Nephron (organoid): Measurements from ENCODE around the gene ANKRD11.

Experiments used
- H3K27ac Mint-ChIP-seq, 3 experiments: 2 replicates each; pipeline ENCODE4 v1.8.0; 2020; ENCODE audit warnings: mixed read lengths in 3 of 3, mild to moderate bottlenecking in 2 of 3, moderate library complexity in 1 of 3
- H3K27me3 Mint-ChIP-seq: 2 replicates; pipeline ENCODE4 v1.8.0; 2021; ENCODE audit warnings: low read depth, mild to moderate bottlenecking, moderate library complexity, mixed read lengths
- H3K36me3 Mint-ChIP-seq: 2 replicates; pipeline ENCODE4 v1.8.0; 2020; ENCODE audit warnings: low read depth, mixed read lengths
- H3K4me1 Mint-ChIP-seq: 2 replicates; pipeline ENCODE4 v1.8.0; 2020; ENCODE audit warnings: mixed read lengths
- H3K4me3 Mint-ChIP-seq, 3 experiments: 2 replicates each; pipeline ENCODE4 v1.8.0; 2020; ENCODE audit warnings: mild to moderate bottlenecking in 3 of 3, mixed read lengths in 3 of 3, moderate library complexity in 2 of 3
- H3K9me3 Mint-ChIP-seq: 2 replicates; pipeline ENCODE4 v1.8.0; 2020; ENCODE audit warnings: mixed read lengths
- TF ChIP-seq, protein P1 (sequence below), 3 experiments: fragments of 200-600 bp; sonication (generic); IDR thresholded peaks; one replicate each; pipeline ENCODE4 v1.5.0; 2021; ENCODE audit warnings: antibody characterized with exemption in 3 of 3; ENCODE audit not compliant: unreplicated experiment in 3 of 3

Gene ANKRD11

DNA sequence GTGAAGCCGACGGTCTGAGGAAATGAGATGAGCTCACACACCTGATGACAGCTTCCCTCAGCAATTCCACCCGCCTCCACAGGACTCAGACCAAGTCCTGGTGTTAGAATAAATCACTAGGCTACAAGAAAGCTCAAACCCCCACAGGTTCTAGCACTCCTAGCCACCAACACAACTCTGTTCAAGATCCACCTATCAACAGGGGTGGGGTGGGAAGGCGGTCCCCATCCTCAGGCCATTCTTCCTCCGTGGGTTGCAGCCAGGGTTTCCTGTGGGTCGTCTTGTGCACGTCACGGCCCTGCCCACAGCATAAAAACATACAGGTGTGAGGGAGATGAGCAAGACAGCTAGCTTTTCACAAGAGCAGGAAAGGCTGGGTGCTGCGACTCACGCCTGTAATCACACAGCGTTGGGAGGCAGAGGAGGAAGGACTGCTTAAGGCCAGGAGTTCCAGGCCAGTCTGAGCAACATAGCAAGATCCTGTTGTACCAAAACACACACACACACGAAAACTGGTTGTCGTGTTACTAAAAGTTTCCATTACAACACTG, 81.1 kb downstream of the ANKRD11 start:
- peak overlapping the region; percentile 68 to 88 (median 87) for H3K27ac Mint-ChIP-seq

DNA sequence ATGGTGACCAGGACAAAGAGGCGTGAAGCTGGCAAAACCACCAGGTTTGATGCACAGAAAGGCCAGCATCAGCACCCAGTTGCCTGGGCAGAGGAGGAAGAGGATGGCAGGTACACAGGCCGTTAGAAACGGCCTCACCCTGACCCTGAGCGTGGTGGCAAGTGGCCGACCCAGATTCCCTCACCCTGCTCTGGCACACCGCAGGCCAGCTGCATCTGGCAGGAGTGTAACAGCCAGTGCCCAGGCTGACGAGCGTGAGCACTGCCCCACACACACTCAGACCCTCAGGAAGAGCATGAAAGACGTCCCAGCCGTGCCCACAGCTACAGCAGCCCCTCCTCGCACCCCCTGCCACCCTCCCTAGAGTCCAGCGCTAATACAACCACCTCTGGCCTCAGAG, 82.0 kb downstream of the ANKRD11 start:
- TF ChIP-seq, protein P1, sequence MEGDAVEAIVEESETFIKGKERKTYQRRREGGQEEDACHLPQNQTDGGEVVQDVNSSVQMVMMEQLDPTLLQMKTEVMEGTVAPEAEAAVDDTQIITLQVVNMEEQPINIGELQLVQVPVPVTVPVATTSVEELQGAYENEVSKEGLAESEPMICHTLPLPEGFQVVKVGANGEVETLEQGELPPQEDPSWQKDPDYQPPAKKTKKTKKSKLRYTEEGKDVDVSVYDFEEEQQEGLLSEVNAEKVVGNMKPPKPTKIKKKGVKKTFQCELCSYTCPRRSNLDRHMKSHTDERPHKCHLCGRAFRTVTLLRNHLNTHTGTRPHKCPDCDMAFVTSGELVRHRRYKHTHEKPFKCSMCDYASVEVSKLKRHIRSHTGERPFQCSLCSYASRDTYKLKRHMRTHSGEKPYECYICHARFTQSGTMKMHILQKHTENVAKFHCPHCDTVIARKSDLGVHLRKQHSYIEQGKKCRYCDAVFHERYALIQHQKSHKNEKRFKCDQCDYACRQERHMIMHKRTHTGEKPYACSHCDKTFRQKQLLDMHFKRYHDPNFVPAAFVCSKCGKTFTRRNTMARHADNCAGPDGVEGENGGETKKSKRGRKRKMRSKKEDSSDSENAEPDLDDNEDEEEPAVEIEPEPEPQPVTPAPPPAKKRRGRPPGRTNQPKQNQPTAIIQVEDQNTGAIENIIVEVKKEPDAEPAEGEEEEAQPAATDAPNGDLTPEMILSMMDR (IDR thresholded peaks at IDR 0.05; ENCODE audit: unreplicated experiment in 3 of 3), result no peak
- Mint-ChIP-seq H3K4me3 (no peak overlapping the region), H3K4me1 (peaks cover 80% of the 10 kb centered on the region), H3K9me3 (no peaks in the 10 kb centered on the region), H3K27ac (peak overlapping the region; percentile 68 to 88 (median 87)), H3K36me3 (no peaks in the 10 kb centered on the region), H3K27me3 (no peaks in the 10 kb centered on the region)

More for the DNA sequence above, 81.1 kb downstream of the ANKRD11 start:
- Mint-ChIP-seq H3K9me3 (no peaks in the 10 kb centered on the region), H3K27me3 (no peaks in the 10 kb centered on the region), H3K36me3 (no peaks in the 10 kb centered on the region), H3K4me1 (peaks cover 76% of the 10 kb centered on the region), H3K4me3 (no peak overlapping the region)
- TF ChIP-seq, protein P1 (IDR thresholded peaks at IDR 0.05; ENCODE audit: unreplicated experiment in 3 of 3), result no peak

DNA sequence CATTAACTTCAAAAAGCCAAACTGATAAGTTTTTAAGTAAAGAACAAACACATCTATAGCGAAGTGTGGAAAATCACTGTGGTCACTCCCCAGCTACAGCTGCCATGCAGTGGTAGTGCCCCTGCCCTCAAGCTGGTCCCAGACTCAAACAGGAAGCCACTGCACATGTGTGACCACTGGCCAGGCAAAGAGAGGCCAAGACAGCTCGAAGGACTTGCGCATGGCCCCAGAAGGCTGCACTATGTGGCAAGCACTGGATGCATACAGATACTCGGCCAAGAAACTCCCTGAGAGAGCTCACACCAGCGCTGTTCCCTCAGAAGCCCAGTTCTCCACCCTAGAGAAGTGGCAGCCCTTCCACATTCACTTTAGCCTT, 82.4 kb downstream of the ANKRD11 start:
- Mint-ChIP-seq H3K9me3 (no peaks in the 10 kb centered on the region), H3K4me1 (peaks cover 79% of the 10 kb centered on the region), H3K36me3 (no peaks in the 10 kb centered on the region), H3K27me3 (no peaks in the 10 kb centered on the region), H3K27ac (peak overlapping the region; percentile 68 to 88 (median 87)), H3K4me3 (no peak overlapping the region)
- TF ChIP-seq, protein P1 (IDR thresholded peaks at IDR 0.05; ENCODE audit: unreplicated experiment in 3 of 3), result no peak

DNA sequence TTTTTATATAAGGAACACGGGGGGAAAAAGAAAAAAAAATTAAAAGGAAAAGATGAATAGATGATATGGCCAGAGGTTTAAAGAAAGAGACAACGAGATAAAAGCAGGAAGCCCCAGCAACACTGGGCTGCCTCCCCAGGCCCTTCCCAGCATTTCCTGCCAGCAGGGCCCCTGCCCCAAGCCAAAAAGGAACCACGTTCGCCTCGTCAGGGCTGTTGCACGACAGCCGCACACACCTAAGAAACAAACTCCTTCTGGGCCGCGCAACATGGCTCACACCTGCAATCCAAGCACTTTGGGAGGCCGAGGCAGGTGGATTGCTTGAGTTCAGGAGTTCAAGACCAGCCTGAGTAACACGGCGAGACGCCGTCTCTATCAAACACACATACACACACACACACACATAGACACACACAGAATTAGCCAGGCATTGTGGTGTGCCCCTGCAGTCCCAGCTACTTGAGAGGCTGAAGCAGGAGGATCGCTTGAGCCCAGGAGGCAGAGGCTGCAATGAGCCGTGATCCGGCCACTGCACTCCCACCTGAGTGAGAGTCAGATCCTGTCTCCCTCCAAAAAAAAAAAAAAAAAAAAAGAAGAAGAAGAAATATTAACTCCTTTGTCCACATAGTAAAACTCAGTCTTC, 83.0 kb downstream of the ANKRD11 start:
- peak overlapping the region in 1 of 3 experiments; percentile 33 for H3K4me3 Mint-ChIP-seq
- H3K27me3 Mint-ChIP-seq, result no peaks in the 10 kb centered on the region
- peak overlapping the region; percentile 68 to 88 (median 87) for H3K27ac Mint-ChIP-seq
- peaks cover 74% of the 10 kb centered on the region for H3K4me1 Mint-ChIP-seq
- no peaks in the 10 kb centered on the region for H3K9me3 Mint-ChIP-seq
- H3K36me3 Mint-ChIP-seq, result no peaks in the 10 kb centered on the region
- TF ChIP-seq, protein P1 (IDR thresholded peaks at IDR 0.05; ENCODE audit: unreplicated experiment in 3 of 3), result no peak

DNA sequence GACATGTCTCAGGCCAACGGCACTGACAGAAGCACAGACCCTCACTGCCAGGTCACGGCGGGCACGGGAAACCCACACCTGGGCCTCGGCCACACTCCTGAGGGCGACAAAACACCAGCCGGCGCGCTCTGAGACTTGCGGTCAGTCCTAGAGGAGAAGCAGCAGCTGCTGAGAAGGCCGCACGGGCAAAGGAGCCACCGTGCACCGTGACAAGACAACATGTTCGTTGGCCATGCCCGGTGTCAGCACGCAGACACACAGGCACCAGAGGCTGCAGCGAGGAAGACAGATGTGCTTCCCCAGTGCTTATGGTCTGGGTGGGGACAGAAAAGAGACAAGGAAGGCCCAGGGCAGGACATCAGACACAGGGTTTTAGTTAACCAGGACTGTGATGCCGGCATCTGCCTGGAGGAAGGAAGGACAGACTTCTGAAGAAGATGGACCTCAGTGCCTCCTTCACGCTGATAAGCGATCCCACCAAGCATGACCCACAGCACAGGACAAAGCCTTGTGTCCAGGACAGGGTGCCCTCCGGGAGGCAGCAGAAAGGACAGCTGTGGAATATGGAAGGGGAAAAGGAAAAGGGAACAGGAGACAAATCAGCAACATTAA, 84.0 kb downstream of the ANKRD11 start:
- H3K36me3 Mint-ChIP-seq, result no peaks in the 10 kb centered on the region
- peak overlapping the region; percentile 68 to 88 (median 87) for H3K27ac Mint-ChIP-seq
- no peaks in the 10 kb centered on the region for H3K27me3 Mint-ChIP-seq
- H3K4me3 Mint-ChIP-seq, result peak overlapping the region in 1 of 3 experiments; percentile 46
- peaks cover 78% of the 10 kb centered on the region for H3K4me1 Mint-ChIP-seq
- H3K9me3 Mint-ChIP-seq, result no peaks in the 10 kb centered on the region
- TF ChIP-seq, protein P1 (IDR thresholded peaks at IDR 0.05; ENCODE audit: unreplicated experiment in 3 of 3), result no peak
